ENCODE data around the gene CADPS. TPM values are rescaled to one million over a fixed set of nuclear protein-coding genes. Genes with fewer than 3 reads are reported as not detected.

The CADPS gene
- total RNA-seq, 1 donor from 2014 or later = 0.10 TPM

DNA sequence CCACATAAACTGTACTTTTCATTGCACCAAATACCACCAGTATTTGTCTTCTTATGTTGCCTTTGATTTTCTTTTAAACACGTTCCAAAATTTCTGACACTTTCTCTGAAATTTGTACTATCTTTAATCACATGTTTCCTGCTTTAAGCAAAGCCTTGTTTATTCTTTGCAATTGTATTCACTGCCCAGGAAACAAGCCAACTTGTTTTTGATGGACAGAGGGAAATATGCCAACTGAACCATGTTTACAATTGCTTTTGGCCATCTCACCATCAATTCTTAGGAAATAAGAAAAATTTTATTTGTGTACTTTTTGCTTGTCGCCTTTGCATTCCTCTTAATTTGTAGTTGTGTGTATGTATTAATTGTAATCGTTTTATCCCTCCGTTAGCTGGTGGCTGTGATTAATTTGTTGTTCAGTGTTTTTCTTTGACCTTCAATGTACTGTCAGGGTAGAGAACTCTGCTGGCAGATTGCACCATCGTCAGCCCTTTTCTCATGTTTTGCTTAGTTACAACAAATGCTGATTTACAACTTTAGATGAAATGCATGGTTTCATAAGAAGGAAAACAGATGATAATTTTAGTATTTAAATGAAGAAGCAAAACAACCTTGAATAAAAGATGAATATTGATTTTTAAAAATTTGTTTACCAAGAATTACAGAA lies 482.5 kb downstream of the CADPS start:
- DNase-seq (ENCODE audit: low spot score) (no peak), ATAC-seq (no peak)

DNA sequence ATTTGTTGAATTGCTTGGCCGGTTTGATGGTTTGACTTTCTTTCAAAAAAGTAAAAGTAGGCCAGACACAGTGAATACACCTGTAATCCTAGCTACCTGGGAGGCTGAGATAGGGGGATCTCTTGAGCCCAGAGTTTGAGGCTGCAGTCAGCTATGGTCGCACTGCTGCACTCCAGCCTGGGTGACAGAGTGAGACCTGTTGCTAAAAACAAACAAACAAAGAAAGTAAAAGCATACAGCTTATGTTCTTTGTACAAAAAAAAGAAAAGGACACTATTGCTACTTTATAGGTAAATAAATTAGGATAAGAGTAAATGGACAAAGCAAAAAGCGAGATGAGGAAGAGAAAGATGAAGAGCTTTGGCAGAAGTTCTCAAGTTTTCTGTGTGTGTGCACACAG lies 488.0 kb downstream of the CADPS start:
- DNase-seq (ENCODE audit: low spot score) (no peak), ATAC-seq (no peak)

DNA sequence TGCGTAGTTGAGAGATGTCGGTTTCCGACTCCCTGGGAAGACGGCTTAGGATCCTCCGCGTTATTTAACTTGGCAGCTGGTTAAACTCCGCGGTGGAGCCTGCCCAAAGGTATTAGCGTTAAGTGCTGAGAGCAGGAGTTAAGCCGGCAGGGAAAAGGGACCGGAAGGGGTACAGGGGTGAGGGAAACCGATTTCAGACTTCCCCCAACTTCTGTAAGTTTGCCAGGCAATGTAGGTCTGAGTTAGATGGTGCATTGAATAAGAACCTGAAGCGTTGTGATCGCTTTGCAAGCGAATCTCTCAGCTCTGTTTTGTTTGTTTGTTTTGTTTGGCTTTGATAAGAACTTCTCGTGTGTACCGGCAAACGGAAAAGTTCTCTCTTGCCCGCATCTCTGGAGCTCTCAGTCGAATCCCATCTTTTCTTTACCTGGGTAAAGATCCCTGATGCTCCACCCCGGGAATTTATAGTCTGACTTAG lies 495.9 kb downstream of the CADPS start:
- ATAC-seq (no peak), DNase-seq (ENCODE audit: low spot score) (no peak)

DNA sequence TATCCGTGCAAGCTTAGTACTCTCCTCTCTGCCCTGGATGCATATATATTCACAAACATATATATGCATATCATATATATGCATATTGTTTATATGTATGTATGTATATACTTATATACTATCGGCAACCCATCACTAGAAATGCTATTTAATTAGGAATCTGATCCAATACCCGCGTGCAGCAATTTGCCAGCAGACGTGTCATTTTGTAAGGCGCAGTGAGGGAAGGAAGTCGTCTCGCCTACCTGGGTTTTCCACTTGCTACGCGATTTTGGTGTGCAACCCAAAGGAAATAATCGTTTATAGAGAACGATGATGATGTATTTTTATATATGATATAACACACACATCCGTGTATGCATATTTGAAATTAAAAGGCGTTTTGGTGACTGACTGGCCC lies 496.3 kb downstream of the CADPS start:
- no peak for ATAC-seq

DNA sequence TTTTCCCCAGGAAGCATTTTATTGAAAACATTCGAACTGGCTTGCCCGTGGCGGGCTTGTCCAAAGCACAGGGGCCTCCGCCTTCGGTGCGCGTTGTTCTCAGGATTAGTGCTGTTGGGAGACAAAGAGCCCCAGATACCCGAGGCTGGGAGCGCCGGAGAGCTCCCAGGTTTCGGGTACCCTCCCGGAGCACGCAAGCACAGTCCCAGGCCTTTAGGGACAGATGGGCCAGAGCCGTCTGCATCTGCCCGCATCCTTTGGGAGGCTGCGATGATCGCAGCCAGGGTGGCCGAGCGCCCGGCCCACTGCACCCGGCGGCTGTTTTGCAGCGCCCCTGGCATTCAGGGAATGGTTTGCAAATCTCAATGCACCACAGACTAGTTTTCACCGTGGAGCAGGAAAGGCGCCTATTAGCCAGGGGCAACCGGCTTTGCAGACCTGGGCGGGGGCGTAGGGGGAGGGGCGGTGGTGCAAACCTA lies 496.9 kb downstream of the CADPS start:
- ATAC-seq (no peak), DNase-seq (ENCODE audit: low spot score) (no peak)

More for the DNA sequence above, 496.3 kb downstream of the CADPS start:
- no peak for DNase-seq (ENCODE audit: low spot score)

DNA sequence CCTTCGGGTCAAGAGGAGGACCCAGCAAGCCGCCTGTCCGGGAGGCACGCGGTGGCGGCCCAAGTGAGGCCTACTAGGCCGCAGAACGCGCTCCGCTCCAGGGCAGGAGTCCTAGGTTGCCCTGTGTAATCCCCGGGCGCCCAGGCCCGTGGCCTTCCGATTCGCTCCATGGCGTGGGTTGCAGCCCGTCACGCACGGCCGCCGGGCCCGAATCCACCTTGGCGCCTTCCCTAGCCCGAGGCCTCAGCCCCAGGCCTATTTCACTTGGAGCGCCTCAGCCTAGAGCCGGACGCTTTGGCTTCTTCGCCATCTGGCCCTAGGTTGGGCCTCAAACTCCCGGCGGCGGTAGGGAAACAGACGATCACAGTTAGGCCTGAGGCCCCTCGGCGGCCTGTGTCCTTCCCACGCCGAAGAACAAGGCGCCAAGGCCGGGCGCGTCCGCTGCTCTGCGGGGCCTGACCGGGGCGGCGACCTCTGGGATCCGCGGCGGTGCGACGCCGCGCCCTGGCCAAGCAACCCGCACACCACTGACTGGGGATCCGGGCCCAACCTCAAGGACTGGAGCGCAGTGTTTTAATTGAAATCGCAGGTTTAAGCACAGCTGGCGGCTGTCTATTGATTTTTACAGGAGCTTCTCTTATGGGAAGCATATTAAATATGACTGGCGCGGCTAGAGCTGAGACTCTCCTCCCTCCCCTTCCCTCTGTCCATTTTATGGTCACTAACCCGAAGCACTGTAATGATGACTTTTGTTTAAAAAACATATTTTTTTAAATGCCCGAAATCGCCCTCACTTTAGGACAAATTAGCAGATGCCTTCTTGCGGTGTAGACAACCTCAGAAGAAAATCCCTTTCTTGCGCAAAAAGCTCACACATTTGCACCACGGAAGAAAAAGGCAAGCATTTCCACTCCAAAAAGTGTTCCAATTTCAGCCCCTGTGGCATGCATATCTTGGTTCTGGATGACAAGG lies 498.0 kb downstream of the CADPS start:
- ATAC-seq = no peak

DNA sequence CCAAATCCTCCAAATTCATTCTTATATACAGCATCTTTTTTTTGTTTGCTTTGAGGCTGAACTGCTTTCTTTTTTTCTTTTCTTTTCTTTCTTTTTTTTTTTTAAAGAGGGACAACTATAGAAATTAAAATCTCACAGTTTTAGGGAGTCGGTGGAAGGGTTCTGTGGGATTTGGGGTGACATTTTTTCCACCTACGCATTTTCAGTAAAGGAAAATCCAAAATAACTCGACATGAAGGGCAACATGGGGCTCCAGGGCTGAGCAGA lies 498.8 kb downstream of the CADPS start:
- no peak for ATAC-seq
- DNase-seq (ENCODE audit: low spot score) = no peak

More for the DNA sequence above, 498.0 kb downstream of the CADPS start:
- no peak for DNase-seq (ENCODE audit: low spot score)

DNA sequence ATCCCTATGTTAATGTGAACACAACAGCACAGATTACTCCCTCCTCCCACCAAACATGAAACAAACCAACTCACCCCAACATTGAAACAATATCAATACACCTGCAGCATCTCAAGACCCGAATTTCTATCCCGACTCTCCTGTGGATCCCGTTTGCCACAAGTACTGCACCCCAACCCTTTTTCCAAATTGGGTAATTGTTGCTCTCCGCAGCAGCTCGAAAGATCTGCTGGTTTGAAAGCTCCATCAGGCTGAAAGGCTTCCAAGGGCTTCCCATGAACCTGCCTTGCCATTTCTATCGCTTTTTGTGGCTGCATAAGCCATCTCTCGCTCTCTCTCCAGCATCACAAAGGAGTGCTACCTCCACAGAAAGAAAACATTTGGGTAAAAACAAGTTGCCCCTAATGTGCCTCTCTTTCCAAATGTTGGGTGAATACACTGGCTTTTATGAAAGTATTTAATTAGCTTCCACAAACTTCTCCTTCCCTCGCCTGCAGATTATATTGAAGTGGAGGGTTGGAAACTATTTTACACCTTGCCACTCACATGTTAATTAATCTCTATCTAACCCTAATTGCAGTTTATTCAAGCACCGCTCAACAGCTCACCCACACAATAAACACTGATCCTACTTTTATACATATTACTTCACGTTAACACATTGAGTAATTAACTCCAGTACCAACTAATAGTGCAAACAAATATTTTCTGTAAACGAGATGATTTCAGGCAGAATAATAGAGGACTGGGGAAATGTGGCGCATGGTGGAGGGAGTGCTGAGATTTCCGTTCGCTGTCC lies 499.4 kb downstream of the CADPS start:
- ATAC-seq (no peak), DNase-seq (ENCODE audit: low spot score) (no peak)

DNA sequence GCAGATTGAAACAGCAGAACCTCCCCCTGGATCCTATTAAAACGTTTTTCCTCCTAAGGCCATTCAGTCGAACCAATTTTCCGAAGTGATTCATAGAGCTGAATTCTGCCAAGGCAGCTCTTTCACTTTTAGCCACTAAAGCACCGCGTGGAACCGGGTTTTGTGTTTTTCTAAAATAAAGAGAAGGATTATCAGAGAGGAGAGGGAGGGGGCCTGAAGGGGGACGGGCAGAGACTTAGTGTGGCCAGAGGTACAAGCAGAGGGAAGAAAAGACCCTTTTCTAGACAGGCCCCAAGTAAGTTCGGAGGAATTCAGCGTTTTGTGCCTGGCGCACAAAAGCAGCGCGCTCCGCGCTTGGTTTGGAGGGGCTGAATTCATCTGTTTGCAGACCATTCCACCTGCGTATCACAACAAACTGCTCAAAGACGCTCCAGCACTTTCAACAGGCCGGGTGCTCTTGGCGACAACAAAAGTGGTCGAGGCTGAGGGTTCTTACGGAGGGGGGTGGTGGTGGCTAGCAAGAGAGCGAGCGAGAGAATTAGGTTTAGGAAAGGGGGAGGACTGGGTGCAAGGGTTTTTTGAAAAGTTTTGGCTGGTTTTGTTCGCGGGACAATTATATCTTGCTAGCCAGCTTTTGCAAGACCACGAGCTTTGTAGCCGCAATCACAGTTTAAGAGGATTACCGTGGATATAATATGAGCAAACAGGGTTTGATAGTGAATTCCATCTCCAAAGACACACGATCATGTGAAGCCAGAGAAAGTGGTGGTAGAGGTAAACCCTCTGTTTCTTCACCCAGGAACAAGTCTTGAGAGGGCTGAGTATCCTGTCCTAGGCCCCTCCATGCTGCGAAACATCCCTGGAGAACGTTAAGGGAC lies 500.6 kb downstream of the CADPS start:
- DNase-seq (ENCODE audit: low spot score) (no peak), ATAC-seq (no peak)

DNA sequence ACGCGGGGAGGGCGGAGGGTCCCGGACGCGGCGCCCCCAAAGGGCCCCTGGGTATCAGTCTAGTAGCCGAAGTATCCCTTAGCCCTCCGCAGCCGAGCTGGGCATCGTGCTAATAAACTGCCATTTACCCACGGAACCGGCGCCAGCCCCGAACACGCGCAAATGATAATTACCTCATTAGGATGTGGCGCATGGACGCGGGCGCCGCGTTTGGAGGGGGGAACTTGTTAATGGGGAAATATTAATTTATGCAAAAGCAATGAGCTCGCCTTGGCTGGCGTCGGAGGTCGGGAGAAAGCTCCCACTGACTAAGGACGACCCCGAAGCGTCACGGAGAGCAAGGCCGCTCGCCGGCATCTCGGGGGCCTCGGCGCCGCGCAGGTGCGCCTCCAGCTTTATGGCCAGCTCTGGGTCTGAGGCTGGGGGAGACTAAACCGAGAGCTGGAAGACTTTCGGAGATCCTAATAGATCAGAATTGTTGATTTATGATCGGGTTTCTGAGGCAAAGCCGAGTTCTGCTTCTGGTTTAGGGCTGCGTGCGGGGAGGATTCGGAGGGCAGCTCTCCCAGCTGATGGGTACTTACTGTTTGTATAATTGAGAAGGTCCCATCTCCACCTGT lies 501.4 kb downstream of the CADPS start:
- DNase-seq (ENCODE audit: low spot score) (no peak), ATAC-seq (no peak)

DNA sequence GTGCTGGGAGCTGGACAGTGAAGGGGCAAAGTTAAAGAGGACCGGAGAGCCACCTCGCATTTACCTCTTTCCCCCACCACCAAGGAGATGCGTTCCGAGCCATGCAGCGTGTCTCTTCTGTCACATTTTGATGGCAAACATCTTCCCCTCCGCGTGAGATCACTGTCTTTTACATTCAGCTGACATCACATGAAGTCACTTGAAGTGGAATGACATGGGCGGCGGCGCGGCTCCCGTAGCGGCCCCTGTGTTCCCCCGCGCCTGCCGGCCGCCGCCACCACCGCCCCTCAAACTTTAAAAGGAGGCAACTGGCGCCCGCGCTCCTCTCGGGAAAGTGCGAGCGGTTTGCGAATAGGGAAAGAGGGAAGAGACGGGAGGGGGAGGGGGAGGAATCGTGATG lies 502.0 kb downstream of the CADPS start, which contains the start of gene FEZF2:
Gene FEZF2, minus strand, starts transcription at position 336 of the 400 bp plus-strand sequence. CDS start 682 bp downstream, outside the sequence.
- DNase-seq (ENCODE audit: low spot score) = no peak

DNA sequence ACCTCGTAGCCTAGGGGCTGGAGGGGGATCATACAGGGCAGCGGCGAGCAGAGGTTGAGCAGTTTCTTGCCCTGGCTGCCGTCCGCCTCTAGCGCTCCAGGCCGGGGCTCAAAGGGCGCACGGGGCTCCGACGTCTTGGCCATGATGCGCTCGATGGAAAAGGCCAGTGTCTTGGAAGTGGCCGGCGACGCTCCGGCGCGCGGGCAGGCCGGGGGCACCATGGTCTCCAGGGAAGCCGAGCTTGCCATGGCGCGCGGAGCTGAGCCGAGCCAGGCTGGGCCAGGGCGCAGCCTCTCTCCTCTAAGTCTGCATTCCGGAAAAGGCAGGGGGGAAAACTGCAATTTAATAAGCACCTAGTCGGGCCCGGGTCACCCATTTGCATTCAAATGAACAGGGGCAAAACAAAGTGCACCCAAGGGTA lies 502.6 kb downstream of the CADPS start:
- DNase-seq (ENCODE audit: low spot score) (no peak), ATAC-seq (peak; percentile 33)

More for the DNA sequence above, 502.0 kb downstream of the CADPS start, which contains the start of gene FEZF2:
- no peak for ATAC-seq

DNA sequence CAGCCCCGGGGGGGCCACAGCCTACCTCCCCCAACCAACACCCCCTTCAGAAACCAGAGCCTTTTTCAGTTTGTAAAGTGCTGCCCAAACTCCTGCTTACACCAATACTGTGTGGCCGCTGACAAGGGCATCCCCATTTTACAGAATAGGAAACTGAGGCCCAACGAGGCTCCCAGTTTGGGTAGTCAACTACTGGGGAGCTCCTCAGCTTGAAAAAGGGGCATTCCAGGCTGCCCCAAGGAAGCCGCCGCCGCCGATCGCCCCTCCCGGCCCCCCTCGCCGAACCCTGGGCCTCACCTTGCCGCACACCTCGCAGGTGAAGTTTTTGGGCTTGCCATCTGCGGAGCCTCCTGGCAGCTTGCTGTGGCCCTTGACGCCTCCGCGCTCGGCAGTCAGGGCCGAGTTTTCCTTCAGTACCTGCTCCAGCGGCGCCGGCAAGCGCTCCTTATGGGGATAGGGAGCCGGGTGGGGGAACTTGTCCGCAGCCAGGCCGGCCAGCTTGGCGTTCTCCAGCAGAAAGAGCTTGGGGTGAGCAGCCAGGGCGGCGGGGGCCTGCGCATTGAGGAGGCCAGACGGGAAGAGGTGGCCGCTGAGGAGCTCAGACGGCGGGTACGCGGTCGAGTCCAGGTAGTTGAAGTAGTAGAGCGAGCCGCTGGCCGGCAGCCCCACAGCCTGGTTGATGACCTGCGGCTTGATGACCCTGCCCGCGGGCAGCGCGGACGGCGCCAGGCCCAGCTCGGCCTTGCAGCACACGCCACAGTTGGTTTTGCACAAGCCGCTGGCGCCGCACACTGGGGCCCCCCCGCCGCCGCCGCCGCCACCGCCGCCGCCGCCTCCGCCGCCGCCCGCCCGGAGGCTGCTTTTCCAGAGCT lies 503.3 kb downstream of the CADPS start:
- ATAC-seq (peak; percentile 96), DNase-seq (ENCODE audit: low spot score) (peak; percentile 75)

DNA sequence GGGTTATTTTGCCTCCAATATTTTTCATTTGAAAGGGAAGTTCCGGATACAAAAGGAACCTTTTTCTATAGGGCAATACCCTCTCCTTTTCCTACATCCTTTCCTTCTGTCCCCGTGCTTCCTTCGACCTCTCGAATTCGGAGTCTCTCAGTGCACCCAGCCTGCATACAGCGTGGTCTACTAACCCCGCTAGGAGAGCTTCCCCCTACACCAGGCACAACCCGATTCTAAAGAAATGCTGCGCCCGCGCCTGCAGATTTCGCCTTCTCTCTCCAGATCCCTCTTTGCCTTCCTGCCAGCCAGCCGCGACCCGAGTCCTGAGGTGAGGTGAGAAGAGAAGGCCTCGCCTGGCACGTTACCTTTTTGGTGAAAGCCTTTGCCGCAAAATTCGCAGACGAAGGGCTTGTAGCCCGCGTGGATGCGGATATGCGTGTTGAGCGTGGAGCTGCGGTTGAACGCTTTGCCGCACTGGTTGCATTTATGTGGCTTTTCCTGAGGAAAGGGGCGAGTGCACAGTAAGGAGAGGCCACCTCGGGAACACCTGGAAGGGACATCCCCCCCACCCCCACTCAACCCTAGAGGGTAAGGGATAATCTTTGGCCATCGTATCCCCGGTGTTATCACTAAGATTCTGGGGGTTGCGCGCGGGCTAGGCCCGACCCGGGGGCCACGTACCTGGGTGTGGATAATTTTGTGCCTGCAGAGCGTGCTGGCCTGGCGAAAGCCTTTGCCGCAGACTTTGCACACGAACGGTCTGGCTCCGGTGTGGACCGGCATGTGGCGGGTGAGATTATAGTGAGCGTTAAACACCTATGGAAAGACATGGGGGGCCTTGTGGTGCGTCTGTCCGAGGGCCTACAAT lies 504.1 kb downstream of the CADPS start:
- ATAC-seq (no peak), DNase-seq (ENCODE audit: low spot score) (no peak)

DNA sequence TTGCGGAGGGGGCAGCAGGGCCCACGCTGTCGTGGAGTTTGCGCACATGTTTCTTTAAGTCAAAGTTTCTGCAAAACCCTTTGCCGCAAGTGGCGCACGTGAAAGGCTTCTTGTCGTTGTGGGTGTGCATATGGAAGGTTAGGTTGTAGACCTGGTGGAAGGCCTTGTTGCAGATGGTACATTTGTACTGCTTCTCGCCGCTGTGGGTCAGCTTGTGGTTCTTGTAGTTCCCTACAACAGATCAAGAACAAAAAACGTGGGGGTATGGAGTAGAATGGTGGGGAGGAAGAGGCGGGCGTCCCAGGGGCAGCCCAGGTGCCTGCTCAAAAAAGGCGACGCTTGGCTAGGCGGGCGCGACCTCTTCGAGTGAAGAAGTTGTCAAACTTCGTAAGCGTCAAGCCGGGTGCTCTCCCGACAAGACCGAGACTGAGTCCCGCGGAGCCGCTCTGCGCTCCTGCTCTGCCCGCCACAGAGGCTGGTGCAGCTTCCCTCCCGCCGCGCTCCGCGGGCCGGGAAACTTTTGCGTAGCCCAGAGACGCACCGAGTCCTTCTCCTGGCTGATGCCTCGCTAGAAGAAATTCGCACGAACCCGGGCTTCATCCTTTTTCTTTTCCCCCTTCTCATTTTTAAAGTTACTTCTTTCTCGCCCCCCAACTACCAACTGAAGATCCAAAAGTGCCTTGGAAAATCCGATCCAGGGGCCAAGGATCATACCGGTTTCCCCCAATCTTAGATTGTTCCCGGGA lies 504.9 kb downstream of the CADPS start:
- no peak for ATAC-seq
- DNase-seq (ENCODE audit: low spot score) = no peak

DNA sequence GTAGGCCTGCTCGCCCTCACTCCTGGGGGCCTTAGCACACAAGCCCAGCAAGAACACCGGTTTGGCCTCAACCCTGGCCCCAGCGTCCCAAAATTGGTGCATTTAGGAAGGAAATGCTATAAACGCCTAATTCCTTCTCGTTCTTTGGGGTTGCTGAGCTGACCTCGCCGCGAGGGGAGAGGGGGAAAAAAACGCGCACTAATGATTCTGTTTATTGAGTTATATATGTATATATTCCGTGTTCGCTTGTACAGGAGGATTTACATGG lies 505.8 kb downstream of the CADPS start:
- ATAC-seq (no peak), DNase-seq (ENCODE audit: low spot score) (no peak)
